Kidney (tissue), 14 donors: Measurements from ENCODE around the gene TFR2. TPM values are rescaled to one million over a fixed set of nuclear protein-coding genes. Genes with fewer than 3 reads are reported as not detected.
A peak's percentile ranks its signal among the peaks of the same experiment; 100 is the strongest.

Experiments used
- DNase-seq, 5 donors: peaks; one replicate each; pipeline ENCODE4 v3.0.0-alpha.2; 2013 to 2020
- FAIRE-seq: peaks from 2 replicates; lab custom pipeline; 2012; peaks lifted over from hg19 to GRCh38; lab: Jason Lieb, UNC
- H3K27ac ChIP-seq, 2 donors: one replicate each; pipeline ENCODE4 v1.7.0; 2013; ENCODE audit warnings: low read depth in 2 of 2, low read length in 2 of 2, inconsistent platforms in 1 of 2
- H3K27me3 ChIP-seq: one replicate; pipeline ENCODE4 v1.7.1; 2013; ENCODE audit warnings: low read length, inconsistent platforms; ENCODE audit not compliant: control insufficient read depth, insufficient read depth
- H3K36me3 ChIP-seq, 3 donors: one replicate each; pipeline versions ENCODE4 v1.7.0 to v1.7.1; 2013; ENCODE audit warnings: low read length in 3 of 3, control low read depth in 1 of 3, inconsistent platforms in 1 of 3; ENCODE audit not compliant: insufficient read depth in 3 of 3, control insufficient read depth in 2 of 3
- H3K4me1 ChIP-seq, 3 donors: one replicate each; pipeline versions ENCODE4 v1.7.0 to v1.7.1; 2013; ENCODE audit warnings: low read length in 3 of 3, inconsistent platforms in 1 of 3, low read depth in 1 of 3; ENCODE audit not compliant: control insufficient read depth in 2 of 3, insufficient read depth in 2 of 3
- H3K4me3 ChIP-seq, 3 donors: one replicate each; pipeline versions ENCODE4 v1.7.0 to v1.8.1; 2013; ENCODE audit warnings: low read length in 3 of 3, control low read depth in 1 of 3, inconsistent platforms in 1 of 3
- H3K9ac ChIP-seq, 3 donors: one replicate each; pipeline versions ENCODE4 v1.7.0 to v1.7.1; 2013; ENCODE audit warnings: low read length in 3 of 3, control low read depth in 1 of 3, inconsistent platforms in 1 of 3
- H3K9me3 ChIP-seq, 3 donors: one replicate each; pipeline versions ENCODE4 v1.7.0 to v1.7.1; 2013; ENCODE audit warnings: low read length in 3 of 3, control low read depth in 1 of 3, inconsistent platforms in 1 of 3; ENCODE audit not compliant: control insufficient read depth in 2 of 3, insufficient read depth in 1 of 3
- intact Hi-C: fragments of 100-400 bp; cut with DNase I; formaldehyde crosslinking; loops from one replicate; pipeline ENCODE4 v1.11.1; 2022
- polyA plus RNA-seq: library from polyadenylated mRNA; stranded (reverse); fragments of 350-450 nt; fragmentation: Illumina TruSeq; extraction: RNeasy Lipid Tissue Mini Kit (QIAGEN cat#74804); gene quantifications from one replicate; pipeline ENCODE4 v1.2.3, GENCODE V29; 2014; ENCODE audit warnings: low read depth, low replicate concordance; ENCODE audit not compliant: insufficient read depth
- total RNA-seq: library from RNA; stranded (reverse); fragmentation: NEBNext Ultra II Directional; extraction: Animal tissue kit (Norgen Biotek cat#: 25700); gene quantifications from one replicate; pipeline ENCODE4 v1.2.1, GENCODE V29; 2021
- TF ChIP-seq, protein P1 (sequence below): IDR thresholded peaks from 3 replicates; pipeline ENCODE4 v1.5.1; 2012; ENCODE audit warnings: mild to moderate bottlenecking, moderate library complexity, borderline replicate concordance; ENCODE audit not compliant: insufficient read depth; ENCODE audit errors: extremely low read depth
- donor health status: control.
- donor health status: control.
- donor health status: control.
- donor health status: control.
- donor health status: control.
- donor health status: DM: yes; HTN: yes; CAD: no.
- donor health status: Normal renal cell carcinoma (clear cell type).

Gene TFR2
- total and polyA plus RNA-seq, 2 donors from 2014 or later: 0.22 to 0.79 TPM

DNA sequence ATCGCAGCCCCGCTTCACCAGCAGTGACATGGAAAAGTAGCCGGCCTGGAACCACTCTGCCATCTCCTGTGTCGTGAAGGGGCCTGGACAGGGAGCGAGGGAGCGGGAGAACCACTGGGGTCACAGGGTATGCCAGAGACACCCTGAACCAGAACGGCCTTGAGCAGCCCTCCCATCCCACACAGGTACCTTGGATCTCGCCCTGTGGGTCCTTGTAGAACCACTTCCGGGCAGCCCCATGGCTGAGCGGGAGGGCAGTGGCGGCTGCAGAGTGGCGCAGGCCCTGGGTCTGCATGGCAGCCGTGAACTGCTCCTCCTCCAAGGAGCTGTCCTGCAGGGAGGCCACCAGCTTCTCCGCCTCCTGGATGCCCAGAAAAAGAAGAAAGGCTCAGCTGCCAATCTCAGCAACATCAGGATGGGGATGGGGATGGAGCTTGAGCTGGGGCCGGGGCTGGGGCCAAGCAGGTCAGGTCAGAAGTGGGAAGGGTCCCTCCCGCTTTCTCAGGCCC lies 43.2 kb upstream of the TFR2 start:
- H3K9ac ChIP-seq: no peak overlapping the region
- intact Hi-C loops: loop anchor here (10.0 kb wide), 2 partner anchors 110 to 220 kb away; partner anchors contain the start of genes SAP25 and SPACDR
- H3K36me3 ChIP-seq: peaks cover 2 to 26% (median 12%) of the 10 kb centered on the region in 3 donors
- FAIRE-seq: no peak
- no peaks in the 10 kb centered on the region for H3K27me3 ChIP-seq
- DNase-seq: peak in 2 of 5 donors; percentile 39 to 48
- peaks cover 0 to 3% (median 0%) of the 10 kb centered on the region in 3 donors for H3K4me1 ChIP-seq
- no peak overlapping the region for H3K4me3 ChIP-seq
- TF ChIP-seq, protein P1, sequence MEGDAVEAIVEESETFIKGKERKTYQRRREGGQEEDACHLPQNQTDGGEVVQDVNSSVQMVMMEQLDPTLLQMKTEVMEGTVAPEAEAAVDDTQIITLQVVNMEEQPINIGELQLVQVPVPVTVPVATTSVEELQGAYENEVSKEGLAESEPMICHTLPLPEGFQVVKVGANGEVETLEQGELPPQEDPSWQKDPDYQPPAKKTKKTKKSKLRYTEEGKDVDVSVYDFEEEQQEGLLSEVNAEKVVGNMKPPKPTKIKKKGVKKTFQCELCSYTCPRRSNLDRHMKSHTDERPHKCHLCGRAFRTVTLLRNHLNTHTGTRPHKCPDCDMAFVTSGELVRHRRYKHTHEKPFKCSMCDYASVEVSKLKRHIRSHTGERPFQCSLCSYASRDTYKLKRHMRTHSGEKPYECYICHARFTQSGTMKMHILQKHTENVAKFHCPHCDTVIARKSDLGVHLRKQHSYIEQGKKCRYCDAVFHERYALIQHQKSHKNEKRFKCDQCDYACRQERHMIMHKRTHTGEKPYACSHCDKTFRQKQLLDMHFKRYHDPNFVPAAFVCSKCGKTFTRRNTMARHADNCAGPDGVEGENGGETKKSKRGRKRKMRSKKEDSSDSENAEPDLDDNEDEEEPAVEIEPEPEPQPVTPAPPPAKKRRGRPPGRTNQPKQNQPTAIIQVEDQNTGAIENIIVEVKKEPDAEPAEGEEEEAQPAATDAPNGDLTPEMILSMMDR: no peak
- no peaks in the 10 kb centered on the region for H3K9me3 ChIP-seq
- no peak overlapping the region for H3K27ac ChIP-seq

DNA sequence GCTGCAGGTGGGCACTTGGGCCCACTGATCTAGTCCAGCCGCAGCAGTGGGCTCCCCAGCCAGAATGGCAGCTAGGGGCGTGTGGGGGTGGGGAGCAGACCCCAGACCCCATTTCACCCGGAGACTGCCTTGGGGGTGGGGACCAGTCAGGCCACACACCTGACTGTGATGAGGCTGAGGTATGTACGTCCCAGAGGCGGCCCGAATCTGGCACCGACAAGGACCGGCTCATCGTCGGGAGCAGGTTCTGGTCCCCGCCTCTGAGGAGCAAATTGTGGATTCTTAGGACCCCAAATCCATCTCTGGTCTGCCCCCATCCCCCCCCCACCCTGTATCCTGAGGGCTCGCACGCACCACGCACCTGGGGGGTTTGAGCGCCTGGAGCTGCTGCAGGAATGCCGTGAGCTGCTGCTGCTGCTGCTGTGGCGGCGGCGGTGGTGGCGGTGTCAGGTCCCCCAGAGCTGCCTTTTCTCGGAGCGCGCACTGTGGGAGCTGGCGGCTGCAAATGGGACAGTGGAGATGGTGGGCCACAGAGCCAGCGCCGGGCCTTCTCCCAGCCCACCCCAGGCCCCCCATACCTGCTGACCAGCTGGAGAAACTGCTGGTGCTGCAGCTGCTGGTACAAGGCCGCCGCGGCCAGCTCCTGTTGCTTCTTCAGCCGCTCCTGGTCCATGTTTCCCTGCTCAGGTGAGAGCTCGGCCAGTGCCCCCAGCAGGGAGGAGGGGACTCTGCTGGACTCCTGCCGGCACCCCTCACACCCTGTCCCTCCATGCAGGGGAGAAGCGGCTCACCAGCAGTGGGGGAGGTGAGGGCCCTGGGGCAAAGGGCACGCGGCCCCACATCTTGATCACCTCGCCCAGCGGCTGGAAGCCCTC lies 42.5 kb upstream of the TFR2 start:
- H3K9ac ChIP-seq: no peak overlapping the region
- intact Hi-C loops: loop anchor here (10.0 kb wide), 2 partner anchors 109 to 219 kb away; partner anchors contain the start of genes SAP25 and SPACDR
- DNase-seq: peak in 2 of 5 donors; percentile 45 to 75
- peaks cover 2 to 26% (median 12%) of the 10 kb centered on the region in 3 donors for H3K36me3 ChIP-seq
- H3K4me1 ChIP-seq: no peaks in the 10 kb centered on the region
- no peaks in the 10 kb centered on the region for H3K27me3 ChIP-seq
- TF ChIP-seq, protein P1: no peak
- no peak overlapping the region for H3K27ac ChIP-seq
- H3K9me3 ChIP-seq: no peaks in the 10 kb centered on the region
- FAIRE-seq: no peak
- no peak overlapping the region for H3K4me3 ChIP-seq

DNA sequence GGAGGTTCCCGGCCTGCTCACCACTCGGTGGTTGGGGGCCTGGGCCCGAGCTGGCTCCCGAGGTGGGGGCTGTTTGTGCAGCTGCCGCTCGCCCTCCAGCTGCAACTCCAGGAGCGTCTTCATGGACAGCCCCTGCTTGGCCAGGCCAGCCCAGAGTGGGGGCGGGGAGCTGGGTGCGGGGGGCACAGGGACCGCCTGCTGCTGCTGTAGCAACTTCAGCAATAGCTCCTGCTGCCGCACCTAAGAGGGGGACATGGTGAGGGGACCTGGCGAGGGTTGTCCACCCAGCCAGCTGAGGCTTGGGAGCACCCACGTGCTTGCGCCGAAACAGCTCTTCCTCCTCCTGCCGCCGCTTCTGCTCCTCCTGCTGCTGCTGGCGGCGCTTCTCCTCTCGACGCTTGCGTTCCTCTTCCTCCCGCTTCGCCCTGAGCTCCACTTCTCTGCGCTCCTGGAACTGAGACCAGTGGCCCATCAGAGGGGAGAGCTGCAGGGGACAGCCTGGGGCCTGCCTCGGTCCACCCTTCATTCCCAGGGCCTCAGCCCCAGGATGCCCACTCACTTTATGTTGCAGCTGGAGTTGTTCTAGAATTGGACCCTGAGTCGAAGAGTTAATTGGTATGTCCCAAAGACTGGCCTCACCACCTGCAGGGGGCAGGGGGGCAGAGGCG lies 41.8 kb upstream of the TFR2 start:
- Histone ChIP-seq H3K36me3 (peaks cover 2 to 26% (median 16%) of the 10 kb centered on the region in 3 donors), H3K4me1 (no peaks in the 10 kb centered on the region), H3K27ac (no peak overlapping the region), H3K27me3 (no peaks in the 10 kb centered on the region), H3K4me3 (no peak overlapping the region), H3K9me3 (no peaks in the 10 kb centered on the region), H3K9ac (no peak overlapping the region)
- TF ChIP-seq, protein P1: no peak
- intact Hi-C loops: loop anchor here (10.0 kb wide), 2 partner anchors 108 to 218 kb away; partner anchors contain the start of genes SAP25 and SPACDR
- FAIRE-seq (no peak), DNase-seq (peak in 2 of 5 donors; percentile 41 to 78)
